WTC11 (cell line): ENCODE measurements around the gene PLXDC1. TPM values are rescaled to one million over a fixed set of nuclear protein-coding genes. Genes with fewer than 3 reads are reported as not detected.

Experiments used
- ATAC-seq: fragments of 200-7000 bp; cut with Tn5 transposase; 2 replicates; pipeline ENCODE4 v1.10.0; 2021; ENCODE audit warnings: mild to moderate bottlenecking, moderate library complexity
- CTCF ChIA-PET: fragments of 300-600 bp; sonication (Branson Sonifier 250); formaldehyde crosslinking; loops from one replicate; lab custom pipeline; 2021; ENCODE audit warnings: antibody characterized with exemption; lab: Charles Lee
- POLR2A ChIA-PET: fragments of 350-600 bp; sonication (Branson Sonifier 250); formaldehyde crosslinking; loops from one replicate; lab custom pipeline; 2021; ENCODE audit warnings: antibody characterized with exemption; lab: Charles Lee
- DNase-seq: peaks from one replicate; pipeline ENCODE4 v3.0.0; 2021; ENCODE audit warnings: low spot score
- H3K27ac Mint-ChIP-seq: 2 replicates; pipeline ENCODE4 v1.8.0; 2021; ENCODE audit warnings: mixed read lengths
- H3K27me3 Mint-ChIP-seq: 2 replicates; pipeline ENCODE4 v1.8.0; 2021; ENCODE audit warnings: low read depth, mild to moderate bottlenecking, moderate library complexity, mixed read lengths
- H3K36me3 Mint-ChIP-seq: 2 replicates; pipeline ENCODE4 v1.8.0; 2021; ENCODE audit warnings: mixed read lengths
- H3K4me1 Mint-ChIP-seq: 2 replicates; pipeline ENCODE4 v1.8.0; 2022; ENCODE audit warnings: mixed read lengths
- H3K4me3 Mint-ChIP-seq: 2 replicates; pipeline ENCODE4 v1.8.0; 2021; ENCODE audit warnings: mild to moderate bottlenecking, moderate library complexity, mixed read lengths
- H3K9me3 Mint-ChIP-seq: 2 replicates; pipeline ENCODE4 v1.8.0; 2021; ENCODE audit warnings: mixed read lengths
- CREB1 ChIP-seq: sonication (generic); formaldehyde crosslinking; IDR thresholded peaks from 2 replicates; pipeline ENCODE4 v1.8.0; 2023; ENCODE audit warnings: mild to moderate bottlenecking, missing genetic modification reagents
- CTCF ChIP-seq: fragments of 200-600 bp; IDR thresholded peaks from 2 replicates; pipeline ENCODE4 v1.8.0; 2022; ENCODE audit warnings: antibody characterized with exemption
- ERG ChIP-seq: fragments of 250-450 bp; sonication (Bioruptor Pico); IDR thresholded peaks from 2 replicates; pipeline ENCODE4 v1.8.0; 2021; ENCODE audit warnings: mild to moderate bottlenecking
- GABPB1 ChIP-seq: sonication (generic); formaldehyde crosslinking; IDR thresholded peaks from 2 replicates; pipeline ENCODE4 v1.8.1; 2023; ENCODE audit warnings: mild to moderate bottlenecking, missing genetic modification reagents
- GRHL2 ChIP-seq: fragments of 250-450 bp; sonication (Bioruptor Pico); IDR thresholded peaks from 2 replicates; pipeline ENCODE4 v1.8.0; 2022; ENCODE audit warnings: mild to moderate bottlenecking, moderate library complexity; ENCODE audit not compliant: insufficient replicate concordance, severe bottlenecking
- GTF2I ChIP-seq: fragments of 250-450 bp; sonication (Bioruptor Pico); conservative IDR thresholded peaks from 2 replicates; pipeline ENCODE4 v1.4.0; 2021; ENCODE audit warnings: mild to moderate bottlenecking
- IRF2 ChIP-seq: sonication (generic); formaldehyde crosslinking; IDR thresholded peaks from 2 replicates; pipeline ENCODE4 v1.8.0; 2022; ENCODE audit warnings: low read depth, missing genetic modification reagents, borderline replicate concordance
- KAT7 ChIP-seq: sonication (generic); formaldehyde crosslinking; IDR thresholded peaks from 2 replicates; pipeline ENCODE4 v1.8.1; 2023; ENCODE audit warnings: missing genetic modification reagents, mild to moderate bottlenecking, borderline replicate concordance
- NR1H2 ChIP-seq: sonication (generic); formaldehyde crosslinking; IDR thresholded peaks from 2 replicates; pipeline ENCODE4 v1.9.0; 2021; ENCODE audit warnings: mild to moderate bottlenecking, moderate library complexity, missing genetic modification reagents
- NR3C1 ChIP-seq: sonication (generic); formaldehyde crosslinking; conservative IDR thresholded peaks from 2 replicates; pipeline ENCODE4 v1.8.1; 2023; ENCODE audit warnings: low read depth, mild to moderate bottlenecking, missing genetic modification reagents
- OVOL2 ChIP-seq: fragments of 250-450 bp; sonication (Bioruptor Pico); IDR thresholded peaks from 2 replicates; pipeline ENCODE4 v1.9.0; 2021; ENCODE audit warnings: mild to moderate bottlenecking, borderline replicate concordance
- PRRX2 ChIP-seq: fragments of 250-450 bp; sonication (Bioruptor Pico); IDR thresholded peaks from 2 replicates; pipeline ENCODE4 v1.8.0; 2021; ENCODE audit warnings: mild to moderate bottlenecking
- SMAD4 ChIP-seq: sonication (generic); formaldehyde crosslinking; IDR thresholded peaks from 2 replicates; pipeline ENCODE4 v1.8.0; 2022; ENCODE audit warnings: mild to moderate bottlenecking, missing genetic modification reagents
- TEAD4 ChIP-seq: sonication (generic); formaldehyde crosslinking; IDR thresholded peaks from 2 replicates; pipeline ENCODE4 v1.8.0; 2022; ENCODE audit warnings: mild to moderate bottlenecking, missing genetic modification reagents
- ZBTB21 ChIP-seq: sonication (generic); formaldehyde crosslinking; IDR thresholded peaks from 2 replicates; pipeline ENCODE4 v1.8.1; 2023; ENCODE audit warnings: mild to moderate bottlenecking, missing genetic modification reagents, borderline replicate concordance
- ZMAT4 ChIP-seq: fragments of 250-450 bp; sonication (Bioruptor Pico); IDR thresholded peaks from 2 replicates; pipeline ENCODE4 v1.9.0; 2021; ENCODE audit warnings: mild to moderate bottlenecking
- ZNF121 ChIP-seq: sonication (generic); formaldehyde crosslinking; IDR thresholded peaks from 2 replicates; pipeline ENCODE4 v1.8.0; 2023; ENCODE audit warnings: missing genetic modification reagents
- ZNF219 ChIP-seq: sonication (generic); formaldehyde crosslinking; IDR thresholded peaks from 2 replicates; pipeline ENCODE4 v1.8.0; 2023; ENCODE audit warnings: missing genetic modification reagents, mild to moderate bottlenecking, borderline replicate concordance
- ZNF416 ChIP-seq: fragments of 250-450 bp; sonication (Bioruptor Pico); IDR thresholded peaks from 2 replicates; pipeline ENCODE4 v1.9.0; 2021; ENCODE audit warnings: mild to moderate bottlenecking, inconsistent platforms
- total RNA-seq: library from RNA; stranded (reverse); gene quantifications from 3 replicates; pipeline ENCODE4 v1.2.3, GENCODE V29; 2021
- TF ChIP-seq, protein P1 (sequence below): sonication (generic); formaldehyde crosslinking; IDR thresholded peaks from 2 replicates; pipeline ENCODE4 v1.8.1; 2022; ENCODE audit warnings: mild to moderate bottlenecking, missing genetic modification reagents, moderate library complexity, borderline replicate concordance
- TF ChIP-seq, protein P2 (sequence below): sonication (generic); formaldehyde crosslinking; IDR thresholded peaks from 2 replicates; pipeline ENCODE4 v1.8.1; 2023; ENCODE audit warnings: mild to moderate bottlenecking, missing genetic modification reagents, moderate library complexity
- TF ChIP-seq, protein P3 (sequence below): sonication (generic); formaldehyde crosslinking; IDR thresholded peaks from 2 replicates; pipeline ENCODE4 v1.8.0; 2022; ENCODE audit warnings: mild to moderate bottlenecking, missing genetic modification reagents
- TF ChIP-seq, protein P4 (sequence below): sonication (generic); formaldehyde crosslinking; IDR thresholded peaks from 2 replicates; pipeline ENCODE4 v1.8.1; 2022; ENCODE audit warnings: low read depth, mild to moderate bottlenecking, moderate library complexity, missing genetic modification reagents, borderline replicate concordance

Gene PLXDC1
- total RNA-seq, 1 experiment from 2014 or later: 5.4 TPM

GRCh38 chr17:39069114-39069756, 82.2 kb downstream of the PLXDC1 start:
- Mint-ChIP-seq H3K27me3 (no peaks in the 10 kb centered on the region), H3K4me3 (no peak overlapping the region), H3K9me3 (no peaks in the 10 kb centered on the region), H3K36me3 (no peaks in the 10 kb centered on the region), H3K4me1 (peaks cover 12% of the 10 kb centered on the region), H3K27ac (no peak overlapping the region; the same call in 1 of the 2 replicates)
- peak; percentile 19; the same call in 1 of the 2 replicates for TF ChIP-seq ZNF121 (CRISPR knock-in tag)
- 0 out of 2 replicates have a peak, but pooled peaks have one; percentile 27 for TF ChIP-seq CTCF
- 0 out of 2 replicates have a peak, but pooled peaks have one; percentile 23 for TF ChIP-seq GTF2I
- no peak for TF ChIP-seq OVOL2 (CRISPR knock-in tag)
- TF ChIP-seq GRHL2 (CRISPR knock-in tag): no peak
- ChIA-PET POLR2A (no interaction called here), CTCF (interaction anchor here (1.4 to 1.5 kb wide), 2 partner anchors 86 to 105 kb away, joined by 3 to 5 read pairs; no protein-coding TSS in a partner anchor)
- DNase-seq (no peak), ATAC-seq (peak; percentile 88)

DNA sequence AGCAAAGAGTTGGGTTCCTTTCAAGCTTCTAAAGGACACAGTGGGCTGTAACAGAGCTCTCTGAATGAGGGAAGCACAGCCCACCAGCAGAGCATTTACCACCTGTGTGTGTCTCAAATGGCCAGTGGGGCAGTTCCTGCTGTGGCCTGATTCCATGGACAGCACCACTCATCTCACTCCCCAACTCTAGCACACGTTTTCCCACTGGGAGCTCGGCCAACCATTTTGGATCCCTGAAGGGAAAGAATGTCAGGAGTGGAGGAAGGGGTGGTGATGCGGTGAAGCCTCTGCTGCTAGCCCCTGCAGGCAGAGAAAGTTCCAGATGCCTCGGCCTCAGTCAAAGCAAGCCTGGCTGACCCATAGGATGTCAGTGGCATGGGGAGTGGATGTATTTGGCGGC, 86.6 kb downstream of the PLXDC1 start:
- ATAC-seq: no peak
- POLR2A ChIA-PET: interaction anchor here (0.5 kb wide), 1 partner anchor 1562 kb away, joined by 6 read pairs; no protein-coding TSS in a partner anchor
- no peaks in the 10 kb centered on the region for H3K36me3 Mint-ChIP-seq
- H3K4me1 Mint-ChIP-seq: peaks cover 22% of the 10 kb centered on the region
- TF ChIP-seq ZNF219 (no peak), CREB1 (CRISPR knock-in tag) (no peak), ZMAT4 (CRISPR knock-in tag) (no peak), SMAD4 (no peak), NR3C1 (CRISPR knock-in tag) (no peak), KAT7 (CRISPR knock-in tag) (no peak), PRRX2 (no peak), TEAD4 (CRISPR knock-in tag) (no peak)
- TF ChIP-seq, protein P1, sequence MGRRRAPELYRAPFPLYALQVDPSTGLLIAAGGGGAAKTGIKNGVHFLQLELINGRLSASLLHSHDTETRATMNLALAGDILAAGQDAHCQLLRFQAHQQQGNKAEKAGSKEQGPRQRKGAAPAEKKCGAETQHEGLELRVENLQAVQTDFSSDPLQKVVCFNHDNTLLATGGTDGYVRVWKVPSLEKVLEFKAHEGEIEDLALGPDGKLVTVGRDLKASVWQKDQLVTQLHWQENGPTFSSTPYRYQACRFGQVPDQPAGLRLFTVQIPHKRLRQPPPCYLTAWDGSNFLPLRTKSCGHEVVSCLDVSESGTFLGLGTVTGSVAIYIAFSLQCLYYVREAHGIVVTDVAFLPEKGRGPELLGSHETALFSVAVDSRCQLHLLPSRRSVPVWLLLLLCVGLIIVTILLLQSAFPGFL (CRISPR knock-in tag): no peak
- TF ChIP-seq, protein P2, sequence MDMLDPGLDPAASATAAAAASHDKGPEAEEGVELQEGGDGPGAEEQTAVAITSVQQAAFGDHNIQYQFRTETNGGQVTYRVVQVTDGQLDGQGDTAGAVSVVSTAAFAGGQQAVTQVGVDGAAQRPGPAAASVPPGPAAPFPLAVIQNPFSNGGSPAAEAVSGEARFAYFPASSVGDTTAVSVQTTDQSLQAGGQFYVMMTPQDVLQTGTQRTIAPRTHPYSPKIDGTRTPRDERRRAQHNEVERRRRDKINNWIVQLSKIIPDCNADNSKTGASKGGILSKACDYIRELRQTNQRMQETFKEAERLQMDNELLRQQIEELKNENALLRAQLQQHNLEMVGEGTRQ (CRISPR knock-in tag): no peak
- TF ChIP-seq, all 79 proteins: peak for 0
- CTCF ChIA-PET: interaction anchor here (0.7 to 3.0 kb wide), 4 partner anchors 81 to 110 kb away, joined by 3 to 18 read pairs (median 10); no protein-coding TSS in a partner anchor
- Mint-ChIP-seq H3K27ac (no peak overlapping the region), H3K27me3 (no peaks in the 10 kb centered on the region), H3K9me3 (no peaks in the 10 kb centered on the region), H3K4me3 (no peak overlapping the region)
- DNase-seq: no peak

- DNase-seq: no peak
- Mint-ChIP-seq H3K27me3 (no peaks in the 10 kb centered on the region), H3K36me3 (no peaks in the 10 kb centered on the region), H3K9me3 (no peaks in the 10 kb centered on the region), H3K4me1 (peaks cover 18% of the 10 kb centered on the region), H3K27ac (no peak overlapping the region), H3K4me3 (no peak overlapping the region)
- no peak for ATAC-seq
- CTCF ChIA-PET: interaction anchor here (0.7 to 3.0 kb wide), 5 partner anchors 81 to 303 kb away, joined by 3 to 18 read pairs (median 9); no protein-coding TSS in a partner anchor
- POLR2A ChIA-PET: interaction anchor here (0.5 kb wide), 1 partner anchor 1563 kb away, joined by 6 read pairs; no protein-coding TSS in a partner anchor
- TF ChIP-seq GABPB1 (CRISPR knock-in tag) (no peak), ZNF416 (CRISPR knock-in tag) (no peak), NR1H2 (no peak), ERG (CRISPR knock-in tag) (no peak), ZBTB21 (CRISPR knock-in tag) (no peak), IRF2 (CRISPR knock-in tag) (no peak), PRRX2 (no peak)
- TF ChIP-seq, protein P3, sequence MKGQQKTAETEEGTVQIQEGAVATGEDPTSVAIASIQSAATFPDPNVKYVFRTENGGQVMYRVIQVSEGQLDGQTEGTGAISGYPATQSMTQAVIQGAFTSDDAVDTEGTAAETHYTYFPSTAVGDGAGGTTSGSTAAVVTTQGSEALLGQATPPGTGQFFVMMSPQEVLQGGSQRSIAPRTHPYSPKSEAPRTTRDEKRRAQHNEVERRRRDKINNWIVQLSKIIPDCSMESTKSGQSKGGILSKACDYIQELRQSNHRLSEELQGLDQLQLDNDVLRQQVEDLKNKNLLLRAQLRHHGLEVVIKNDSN (CRISPR knock-in tag): no peak
- TF ChIP-seq, protein P4, sequence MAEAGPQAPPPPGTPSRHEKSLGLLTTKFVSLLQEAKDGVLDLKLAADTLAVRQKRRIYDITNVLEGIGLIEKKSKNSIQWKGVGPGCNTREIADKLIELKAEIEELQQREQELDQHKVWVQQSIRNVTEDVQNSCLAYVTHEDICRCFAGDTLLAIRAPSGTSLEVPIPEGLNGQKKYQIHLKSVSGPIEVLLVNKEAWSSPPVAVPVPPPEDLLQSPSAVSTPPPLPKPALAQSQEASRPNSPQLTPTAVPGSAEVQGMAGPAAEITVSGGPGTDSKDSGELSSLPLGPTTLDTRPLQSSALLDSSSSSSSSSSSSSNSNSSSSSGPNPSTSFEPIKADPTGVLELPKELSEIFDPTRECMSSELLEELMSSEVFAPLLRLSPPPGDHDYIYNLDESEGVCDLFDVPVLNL: no peak
These were observed 87.1 kb downstream of the PLXDC1 start for GRCh38 chr17:39064374-39064773.
